Measurements from ENCODE around the gene SEMA3E.
"Not testable (repeated sequence)": the region's sequence is repeated elsewhere in the genome, so short reads cannot be mapped to it uniquely, and the experiment has no call there.

The SEMA3E gene

DNA sequence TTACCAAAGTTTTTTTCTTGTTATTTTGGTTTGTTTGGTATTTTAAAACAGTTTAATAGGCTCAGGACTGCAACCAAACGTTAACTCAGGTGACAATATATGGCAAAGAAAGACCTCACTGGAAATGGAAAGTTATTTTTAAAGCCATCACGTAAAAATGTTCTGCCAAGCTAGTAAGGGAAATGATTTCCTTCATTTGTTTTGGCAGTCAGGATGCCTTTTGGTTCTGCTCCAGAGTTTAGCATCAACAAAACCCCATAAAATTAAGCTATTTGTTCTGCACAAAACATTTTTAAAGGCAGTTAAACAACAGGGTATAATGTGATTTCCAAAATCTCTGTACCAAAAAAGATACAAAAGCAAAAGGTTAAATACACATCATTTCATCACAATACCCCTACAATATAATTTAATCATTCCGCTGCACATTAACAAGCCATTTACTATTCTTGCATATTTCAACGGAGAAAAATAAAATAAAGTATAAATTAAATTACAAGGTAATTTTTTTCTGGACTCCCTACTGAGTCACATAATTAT is 172.4 kb downstream of the SEMA3E start:
- Mint-ChIP-seq H3K4me1 (ENCODE audit: low read depth) (no peaks in the 10 kb centered on the region), H3K27ac (no peak overlapping the region), H3K4me3 (no peak overlapping the region), H3K27me3 (ENCODE audit: low read depth) (no peaks in the 10 kb centered on the region), H3K9me3 (no peaks in the 10 kb centered on the region), H3K36me3 (ENCODE audit: low read depth) (no peaks in the 10 kb centered on the region)
- DNase-seq (ENCODE audit: low spot score), result no peak

GRCh38 chr7:83475420-83475819 is 173.5 kb downstream of the SEMA3E start:
- no peak for DNase-seq (ENCODE audit: low spot score)
- no peaks in the 10 kb centered on the region for H3K36me3 Mint-ChIP-seq (ENCODE audit: low read depth)
- no peak overlapping the region for H3K4me3 Mint-ChIP-seq
- H3K9me3 Mint-ChIP-seq, result no peaks in the 10 kb centered on the region
- no peak overlapping the region for H3K27ac Mint-ChIP-seq
- no peaks in the 10 kb centered on the region for H3K4me1 Mint-ChIP-seq (ENCODE audit: low read depth)
- H3K27me3 Mint-ChIP-seq (ENCODE audit: low read depth), result no peaks in the 10 kb centered on the region

- Mint-ChIP-seq H3K27me3 (ENCODE audit: low read depth) (no peaks in the 10 kb centered on the region), H3K27ac (no peak overlapping the region), H3K4me1 (ENCODE audit: low read depth) (no peaks in the 10 kb centered on the region), H3K9me3 (no peaks in the 10 kb centered on the region), H3K36me3 (ENCODE audit: low read depth) (no peaks in the 10 kb centered on the region), H3K4me3 (no peak overlapping the region)
- DNase-seq (ENCODE audit: low spot score), result no peak
Measured at GRCh38 chr7:83472376-83472775, 176.6 kb downstream of the SEMA3E start.

DNA sequence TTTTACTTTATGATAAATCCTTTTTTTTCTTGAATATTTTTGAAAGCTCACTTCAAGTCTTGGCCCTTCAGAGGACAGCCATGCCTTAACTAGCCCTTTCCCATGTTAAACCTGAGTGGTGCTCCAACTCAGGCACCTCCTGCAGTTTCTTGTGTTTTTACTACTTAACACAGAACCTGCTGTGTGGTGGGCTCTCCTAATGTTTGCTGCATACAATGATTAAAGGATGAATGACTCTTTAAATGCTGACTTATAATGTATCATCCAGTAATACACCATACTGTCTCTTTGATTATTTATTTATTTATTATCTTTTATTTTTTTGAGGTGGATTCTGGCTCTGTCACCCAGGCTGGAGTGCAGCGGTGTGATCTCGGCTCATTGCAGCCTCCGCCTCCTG is 179.4 kb downstream of the SEMA3E start:
- no peaks in the 10 kb centered on the region for H3K4me1 Mint-ChIP-seq (ENCODE audit: low read depth)
- H3K4me3 Mint-ChIP-seq, result no peak overlapping the region
- no peaks in the 10 kb centered on the region for H3K27me3 Mint-ChIP-seq (ENCODE audit: low read depth)
- H3K9me3 Mint-ChIP-seq, result no peaks in the 10 kb centered on the region
- H3K36me3 Mint-ChIP-seq (ENCODE audit: low read depth), result no peaks in the 10 kb centered on the region
- DNase-seq (ENCODE audit: low spot score), result no peak
- H3K27ac Mint-ChIP-seq, result no peak overlapping the region

GRCh38 chr7:83469076-83469475 is 179.9 kb downstream of the SEMA3E start:
- H3K36me3 Mint-ChIP-seq (ENCODE audit: low read depth), result no peaks in the 10 kb centered on the region
- no peaks in the 10 kb centered on the region for H3K27me3 Mint-ChIP-seq (ENCODE audit: low read depth)
- no peaks in the 10 kb centered on the region for H3K9me3 Mint-ChIP-seq
- DNase-seq (ENCODE audit: low spot score), result no peak
- no peaks in the 10 kb centered on the region for H3K4me1 Mint-ChIP-seq (ENCODE audit: low read depth)
- H3K27ac Mint-ChIP-seq, result no peak overlapping the region
- H3K4me3 Mint-ChIP-seq, result no peak overlapping the region

DNA sequence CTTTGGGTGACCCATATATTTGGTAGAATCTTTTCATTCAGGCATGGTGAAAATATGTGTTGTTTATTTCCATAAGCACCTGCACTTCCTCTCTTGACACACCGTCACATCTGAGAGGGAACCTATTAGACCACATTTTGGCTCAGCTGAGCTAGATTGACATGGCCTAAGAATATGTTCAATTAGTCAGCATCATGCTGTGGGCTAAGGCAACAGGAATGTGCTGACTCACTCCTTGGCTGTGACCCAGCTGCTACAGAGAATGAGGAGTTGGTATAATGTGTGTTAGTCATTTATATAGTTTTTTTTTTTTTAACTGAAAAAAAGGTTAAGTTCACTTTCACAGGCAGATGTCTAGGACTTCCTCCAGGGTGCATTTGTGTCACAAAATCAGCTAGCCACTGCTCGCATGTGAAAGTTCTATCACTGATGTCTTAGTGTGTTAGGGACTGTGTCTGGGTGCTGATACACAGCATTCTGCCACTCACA is 180.6 kb downstream of the SEMA3E start:
- no peaks in the 10 kb centered on the region for H3K9me3 Mint-ChIP-seq
- no peaks in the 10 kb centered on the region for H3K4me1 Mint-ChIP-seq (ENCODE audit: low read depth)
- no peak overlapping the region for H3K27ac Mint-ChIP-seq
- H3K4me3 Mint-ChIP-seq, result no peak overlapping the region
- no peaks in the 10 kb centered on the region for H3K27me3 Mint-ChIP-seq (ENCODE audit: low read depth)
- H3K36me3 Mint-ChIP-seq (ENCODE audit: low read depth), result no peaks in the 10 kb centered on the region
- DNase-seq (ENCODE audit: low spot score), result no peak

- no peak for DNase-seq (ENCODE audit: low spot score)
- Mint-ChIP-seq H3K9me3 (no peaks in the 10 kb centered on the region), H3K36me3 (ENCODE audit: low read depth) (no peaks in the 10 kb centered on the region), H3K4me1 (ENCODE audit: low read depth) (no peaks in the 10 kb centered on the region), H3K27me3 (ENCODE audit: low read depth) (no peaks in the 10 kb centered on the region), H3K4me3 (no peak overlapping the region), H3K27ac (no peak overlapping the region)
Measured at GRCh38 chr7:83467493-83467892, 181.4 kb downstream of the SEMA3E start.

- no peaks in the 10 kb centered on the region for H3K4me1 Mint-ChIP-seq (ENCODE audit: low read depth)
- DNase-seq (ENCODE audit: low spot score), result no peak
- H3K36me3 Mint-ChIP-seq (ENCODE audit: low read depth), result no peaks in the 10 kb centered on the region
- H3K9me3 Mint-ChIP-seq, result no peaks in the 10 kb centered on the region
- no peak overlapping the region for H3K4me3 Mint-ChIP-seq
- no peak overlapping the region for H3K27ac Mint-ChIP-seq
- H3K27me3 Mint-ChIP-seq (ENCODE audit: low read depth), result no peaks in the 10 kb centered on the region
Measured at GRCh38 chr7:83466956-83467355, 182.0 kb downstream of the SEMA3E start.

- H3K27ac Mint-ChIP-seq, result no peak overlapping the region
- no peaks in the 10 kb centered on the region for H3K4me1 Mint-ChIP-seq (ENCODE audit: low read depth)
- no peak for DNase-seq (ENCODE audit: low spot score)
- no peaks in the 10 kb centered on the region for H3K27me3 Mint-ChIP-seq (ENCODE audit: low read depth)
- no peak overlapping the region for H3K4me3 Mint-ChIP-seq
- H3K36me3 Mint-ChIP-seq (ENCODE audit: low read depth), result no peaks in the 10 kb centered on the region
- no peaks in the 10 kb centered on the region for H3K9me3 Mint-ChIP-seq
Measured at GRCh38 chr7:83466187-83466923, 182.6 kb downstream of the SEMA3E start.

DNA sequence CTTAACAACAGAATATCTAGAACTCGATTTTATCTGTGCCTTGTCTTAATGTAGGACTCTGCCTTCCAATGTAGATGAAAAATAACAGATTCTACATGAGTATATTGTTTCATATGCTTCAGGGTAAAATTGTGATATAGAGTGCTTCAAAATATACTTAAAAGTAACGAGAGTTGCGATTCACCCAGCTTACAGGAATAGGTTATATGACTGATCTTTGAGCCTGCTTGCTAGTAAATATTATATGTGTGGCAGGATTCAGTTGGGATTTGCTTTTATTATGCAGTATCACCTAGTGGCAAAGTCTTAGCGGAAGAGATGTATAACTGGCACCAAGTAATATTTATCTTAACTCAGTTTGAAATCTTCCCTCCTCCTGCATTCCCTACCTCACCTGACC is 183.3 kb downstream of the SEMA3E start:
- H3K4me1 Mint-ChIP-seq (ENCODE audit: low read depth), result no peaks in the 10 kb centered on the region
- no peak overlapping the region for H3K4me3 Mint-ChIP-seq
- DNase-seq (ENCODE audit: low spot score), result no peak
- no peaks in the 10 kb centered on the region for H3K36me3 Mint-ChIP-seq (ENCODE audit: low read depth)
- H3K27ac Mint-ChIP-seq, result no peak overlapping the region
- no peaks in the 10 kb centered on the region for H3K27me3 Mint-ChIP-seq (ENCODE audit: low read depth)
- H3K9me3 Mint-ChIP-seq, result no peaks in the 10 kb centered on the region

DNA sequence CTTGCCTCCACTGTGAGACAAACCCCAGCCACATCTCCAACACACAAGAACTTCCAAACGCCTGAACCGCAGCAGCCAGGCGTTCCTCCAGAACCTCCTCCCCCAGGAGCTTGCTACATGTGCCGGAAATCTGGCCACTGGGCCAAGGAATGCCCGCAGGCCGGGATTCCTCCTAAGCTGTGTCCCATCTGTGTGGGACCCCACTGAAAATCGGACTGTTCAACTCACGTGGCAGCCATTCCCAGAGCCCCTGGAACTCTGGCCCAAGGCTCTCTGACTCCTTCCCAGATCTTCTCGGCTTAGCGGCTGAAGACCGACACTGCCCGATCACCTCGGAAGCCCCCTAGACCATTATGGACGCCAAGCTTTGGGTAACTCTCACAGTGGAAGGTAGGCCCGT is 187.1 kb downstream of the SEMA3E start:
- H3K4me3 Mint-ChIP-seq; H3K27me3 Mint-ChIP-seq (ENCODE audit: low read depth); H3K36me3 Mint-ChIP-seq (ENCODE audit: low read depth); H3K9me3 Mint-ChIP-seq; H3K27ac Mint-ChIP-seq; DNase-seq (ENCODE audit: low spot score); H3K4me1 Mint-ChIP-seq (ENCODE audit: low read depth): not testable (repeated sequence)

- H3K36me3 Mint-ChIP-seq (ENCODE audit: low read depth); H3K4me1 Mint-ChIP-seq (ENCODE audit: low read depth); H3K4me3 Mint-ChIP-seq; H3K9me3 Mint-ChIP-seq; H3K27ac Mint-ChIP-seq; DNase-seq (ENCODE audit: low spot score); H3K27me3 Mint-ChIP-seq (ENCODE audit: low read depth): not testable (repeated sequence)
Measured at GRCh38 chr7:83459930-83460653, 188.8 kb downstream of the SEMA3E start.

DNA sequence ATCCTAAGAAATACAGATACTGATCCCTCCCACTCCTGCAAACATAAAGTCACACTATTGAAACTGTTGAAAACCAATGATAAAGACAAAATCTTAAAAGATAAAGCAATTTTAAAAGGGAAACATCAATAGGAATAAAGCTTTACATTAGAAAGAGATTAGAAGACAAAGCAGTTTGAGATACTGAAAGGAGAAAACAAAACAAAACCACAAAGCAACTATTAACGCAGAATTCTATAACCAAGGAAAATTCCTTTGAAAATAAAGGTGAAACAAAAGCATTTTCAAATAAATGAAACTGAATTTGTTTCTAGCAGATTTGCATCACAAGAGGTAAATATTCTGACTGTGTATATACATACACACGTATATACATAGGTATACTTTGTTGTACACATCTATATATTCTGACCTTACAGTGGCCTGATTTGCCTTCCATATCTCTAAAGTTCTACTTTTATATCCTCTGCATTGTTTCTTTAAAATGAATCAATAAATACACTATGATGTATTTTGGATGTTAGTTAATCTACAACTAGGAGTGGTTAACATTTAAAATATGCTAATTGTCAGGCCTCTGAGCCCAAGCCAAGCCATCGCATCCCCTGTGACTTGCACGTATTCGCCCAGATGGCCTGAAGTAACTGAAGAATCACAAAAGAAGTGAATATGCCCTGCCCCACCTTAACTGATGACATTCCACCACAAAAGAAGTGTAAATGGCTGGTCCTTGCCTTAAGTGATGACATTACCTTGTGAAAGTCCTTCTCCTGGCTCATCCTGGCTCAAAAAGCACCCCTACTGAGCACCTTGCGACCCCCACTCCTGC is 189.6 kb downstream of the SEMA3E start:
- H3K27ac Mint-ChIP-seq; H3K4me1 Mint-ChIP-seq (ENCODE audit: low read depth); H3K4me3 Mint-ChIP-seq; H3K36me3 Mint-ChIP-seq (ENCODE audit: low read depth); H3K27me3 Mint-ChIP-seq (ENCODE audit: low read depth); H3K9me3 Mint-ChIP-seq; DNase-seq (ENCODE audit: low spot score): not testable (repeated sequence)
